ENCODE data around the gene BICD2. TPM values are rescaled to one million over a fixed set of nuclear protein-coding genes. Genes with fewer than 3 reads are reported as not detected.
"Not testable (repeated sequence)": the region's sequence is repeated elsewhere in the genome, so short reads cannot be mapped to it uniquely, and the experiment has no call there.

The BICD2 gene
- total and polyA plus RNA-seq, 2 of the 8 experiments (the other 6 are each of a cell fraction or from before 2014, with no cell fraction given) = 6.6 to 22.8 TPM

DNA sequence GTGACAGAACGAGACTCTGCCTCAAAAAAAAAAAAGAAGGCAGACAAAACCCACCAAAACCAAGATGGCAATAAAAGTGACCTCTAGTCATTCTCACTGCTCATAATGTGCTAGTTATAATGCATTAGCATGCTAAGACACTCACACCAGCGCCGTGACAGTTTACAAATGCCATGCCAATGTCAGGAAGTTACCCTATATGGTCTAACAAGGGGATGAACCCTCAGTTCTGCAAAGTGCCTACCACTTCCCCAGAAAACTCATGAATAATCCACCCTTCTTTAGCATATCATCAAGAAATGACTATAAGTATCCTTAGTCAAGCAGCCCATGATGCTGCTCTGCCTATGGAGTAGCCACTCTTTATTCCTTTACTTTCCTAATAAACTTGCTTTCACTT is 4.7 kb upstream of the BICD2 start (continued):
- TF ChIP-seq ZNF274 (IDR thresholded peaks at IDR 0.05; ENCODE audit: borderline replicate concordance, extremely low read depth, low read length) = no peak
- TF ChIP-seq CTBP2 (IDR thresholded peaks at IDR 0.05; ENCODE audit: borderline replicate concordance, insufficient read depth, insufficient read length, low read length) = no peak
- TF ChIP-seq SP2 (IDR thresholded peaks at IDR 0.05; ENCODE audit: low read length) = no peak

GRCh38 chr9:92768816-92769215 is 4.2 kb upstream of the BICD2 start:
- H4K20me1 ChIP-seq (replicated peaks in 1 of 2; ENCODE audit: control insufficient read depth in 1 of 2, insufficient read depth in 2 of 2, low read length in 2 of 2); H3K4ac ChIP-seq (replicated peaks; ENCODE audit: insufficient read length, low read depth, low read length); H4K91ac ChIP-seq (replicated peaks; ENCODE audit: insufficient read length, low read length); H2AK5ac ChIP-seq (ENCODE audit: low read depth, low read length); H2BK5ac ChIP-seq (ENCODE audit: low read depth, low read length); H2BK120ac ChIP-seq (replicated peaks; ENCODE audit: low read depth, low read length); H3K4me3 ChIP-seq (ENCODE audit: extremely low read depth in 1 of 4, insufficient read depth in 2 of 4, low read depth in 3 of 4, low read length in 4 of 4); H3K79me1 ChIP-seq (ENCODE audit: low read depth, low read length); H3K9me3 ChIP-seq (ENCODE audit: insufficient read depth in 2 of 2, low read depth in 1 of 2, low read length in 1 of 2); POLR2A ChIA-PET (ENCODE audit: partially characterized antibody); H3K18ac ChIP-seq (ENCODE audit: extremely low read depth, low read length); H2BK15ac ChIP-seq (ENCODE audit: low read length); DNase-seq (ENCODE audit: low read depth in 1 of 2, low spot score in 2 of 2); FAIRE-seq; H4K8ac ChIP-seq (ENCODE audit: extremely low read depth, insufficient read depth, low read length); H3K23ac ChIP-seq (ENCODE audit: insufficient read length); H4K5ac ChIP-seq (ENCODE audit: insufficient read length, low read depth, low read length); H3K4me2 ChIP-seq (ENCODE audit: insufficient read depth in 1 of 2, low read depth in 2 of 2, low read length in 2 of 2); H2BK20ac ChIP-seq (ENCODE audit: low read length); H3K27me3 ChIP-seq (replicated peaks in 1 of 4; ENCODE audit: control insufficient read depth in 3 of 4, extremely low read depth in 1 of 4, insufficient read depth in 3 of 4, low read length in 3 of 4); H3K9ac ChIP-seq (replicated peaks in 1 of 4; ENCODE audit: extremely low read depth in 1 of 4, low read depth in 3 of 4, low read length in 3 of 4); H3K14ac ChIP-seq (ENCODE audit: insufficient read length); H3K79me2 ChIP-seq (ENCODE audit: control insufficient read depth in 1 of 2, insufficient read depth in 2 of 2, low read length in 2 of 2); H3K23me2 ChIP-seq (ENCODE audit: low read depth, low read length); H2AFZ ChIP-seq (ENCODE audit: low read length); H2BK12ac ChIP-seq (ENCODE audit: low read depth, low read length); H3K56ac ChIP-seq (replicated peaks; ENCODE audit: insufficient read length, low read depth, low read length); H3K36me3 ChIP-seq (ENCODE audit: control insufficient read depth in 2 of 4, insufficient read depth in 4 of 4, low read length in 3 of 4); H3K27ac ChIP-seq (ENCODE audit: low read depth, low read length): not testable (repeated sequence)
- CTCF ChIA-PET (ENCODE audit: partially characterized antibody) = interaction anchor here (0.8 to 2.6 kb wide), 5 partner anchors 19 to 62 kb away, joined by 3 to 16 read pairs (median 3); no protein-coding TSS in a partner anchor
- whole genome bisulfite sequencing, 2 experiments (ENCODE audit: extremely low coverage in 1 of 2, insufficient coverage in 1 of 2, insufficient read length in 1 of 2, insufficient replicate concordance in 2 of 2, low coverage in 1 of 2, low lambda C conversion rate in 2 of 2, missing lambda C conversion rate in 1 of 2) = 82% methylated on average over 10 of the region's 10 CpGs; no CpG with 5 or more reads in 1 of the 2 experiments
- H3K4me1 ChIP-seq (replicated peaks in 1 of 4; ENCODE audit: control insufficient read depth in 3 of 4, insufficient read depth in 4 of 4, low read length in 3 of 4) = peaks cover 0 to 12% (median 3%) of the 10 kb centered on the region in 4 experiments; a peak in 3 of 7 replicates

Measured in H1 (cell line).